Measurements from ENCODE around the gene FANCC. TPM values are rescaled to one million over a fixed set of nuclear protein-coding genes. Genes with fewer than 3 reads are reported as not detected.
"Not testable (repeated sequence)": the region's sequence is repeated elsewhere in the genome, so short reads cannot be mapped to it uniquely, and the experiment has no call there.

Gene FANCC
- total RNA-seq, 1 experiment from 2014 or later, result 13.4 TPM

DNA sequence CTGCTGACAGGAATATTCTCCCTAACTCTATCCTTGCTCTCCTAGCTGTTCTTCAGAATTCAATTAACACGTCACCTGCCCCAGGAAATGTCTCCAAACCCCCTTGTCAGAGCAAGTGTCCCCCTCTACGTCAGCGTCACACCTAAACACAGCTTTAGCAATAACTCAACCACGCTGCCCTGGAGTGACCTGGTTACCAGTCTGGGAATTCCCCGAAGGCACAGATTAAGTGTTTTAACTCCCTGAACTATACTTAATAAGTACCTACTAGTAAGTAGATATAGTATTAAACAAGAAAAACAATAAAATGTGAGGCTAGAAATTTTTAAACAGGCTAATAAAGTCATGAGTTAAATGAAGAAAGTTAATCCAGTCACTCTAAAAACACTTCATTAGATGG lies 78.4 kb downstream of the FANCC start:
- DNase-seq (ENCODE audit: low read depth), result no peak

DNA sequence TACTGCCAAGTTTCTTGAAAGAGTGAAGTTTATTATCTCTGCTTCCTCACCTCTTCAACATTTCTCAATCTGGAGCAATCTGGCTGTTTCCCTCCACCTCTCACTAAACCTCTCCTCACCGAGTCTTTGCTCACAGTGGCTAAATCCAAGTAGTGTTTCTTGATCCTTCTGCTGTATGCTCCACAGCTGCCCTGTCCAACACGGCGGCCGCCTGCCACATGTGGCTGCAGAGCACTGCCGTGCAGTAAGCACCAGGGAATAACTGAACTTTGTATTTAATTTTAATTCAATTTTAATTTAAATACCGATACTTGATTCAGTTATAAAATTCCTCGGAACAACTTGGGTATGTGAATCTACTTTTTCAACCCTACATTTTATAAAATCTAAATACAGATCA lies 80.2 kb downstream of the FANCC start:
- no peak for DNase-seq (ENCODE audit: low read depth)

DNA sequence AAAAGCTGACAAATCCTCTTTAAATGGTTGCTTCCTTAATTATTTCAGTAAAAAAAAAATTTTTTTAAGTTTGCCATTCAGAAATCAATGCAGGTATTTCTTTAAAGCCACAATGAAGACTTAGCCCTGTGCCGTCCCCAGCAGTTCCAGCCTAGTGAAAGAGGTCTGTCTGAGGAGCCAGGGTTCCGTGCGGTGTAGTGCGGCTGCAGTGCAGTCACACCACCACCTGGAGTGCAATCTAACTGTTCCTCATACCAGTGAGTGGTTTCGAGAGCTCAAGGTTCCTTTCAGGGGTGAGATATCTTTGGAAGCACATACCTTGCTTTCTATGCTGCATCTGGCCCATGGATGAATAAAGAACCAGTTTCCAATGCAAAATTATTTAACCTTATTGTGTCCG lies 87.5 kb downstream of the FANCC start:
- DNase-seq (ENCODE audit: low read depth), result no peak

DNA sequence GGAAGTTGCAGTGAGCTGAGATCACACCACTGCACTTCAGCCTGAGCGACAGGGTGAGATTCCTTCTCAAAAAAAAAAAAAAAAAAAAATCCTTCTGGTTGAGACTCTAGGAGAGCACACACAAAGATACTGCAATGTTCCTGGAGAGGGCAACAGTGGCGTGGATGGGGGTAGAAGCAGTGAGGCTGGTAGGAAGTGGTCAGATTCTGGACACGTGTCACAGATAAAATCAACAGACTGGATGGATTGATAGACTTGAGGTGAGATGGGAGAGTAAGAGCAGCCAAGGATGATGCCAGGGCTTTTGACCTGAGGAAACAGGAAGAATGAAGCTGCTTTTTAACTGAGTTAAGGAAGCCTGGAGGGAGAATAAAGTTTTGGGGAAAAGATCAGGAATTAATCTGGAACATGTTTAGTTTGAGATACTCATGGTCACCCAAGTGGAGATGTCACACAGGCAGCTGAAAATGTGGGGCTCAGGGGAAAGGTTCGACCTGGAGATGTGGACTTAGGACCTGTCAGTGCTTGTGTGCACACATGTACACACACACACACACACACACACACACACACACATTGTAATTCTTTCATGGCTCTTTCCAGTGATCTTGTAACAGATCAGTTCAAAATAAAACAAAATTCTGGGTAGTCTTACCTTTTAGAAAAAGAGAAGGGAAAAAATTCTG lies 88.1 kb downstream of the FANCC start:
- no peak for DNase-seq (ENCODE audit: low read depth)

DNA sequence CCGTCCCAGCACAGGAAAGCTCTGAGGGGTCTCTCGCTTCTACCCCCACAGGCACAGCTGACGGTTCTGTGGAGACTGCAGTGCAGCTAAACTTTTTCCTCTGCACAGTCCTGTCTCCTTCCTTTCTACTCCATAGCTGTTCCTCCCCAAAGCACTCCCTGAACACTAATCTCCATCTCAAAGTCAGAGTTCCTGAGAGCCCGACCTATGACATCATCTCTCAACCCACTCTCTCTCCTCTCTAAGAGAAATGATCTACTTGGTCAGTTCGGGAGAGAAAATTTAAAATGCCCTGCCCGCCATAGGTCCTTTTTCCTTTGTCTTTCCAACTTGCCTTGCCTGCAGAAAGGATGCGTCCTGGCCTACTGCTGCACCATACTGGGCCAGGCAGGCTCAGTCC lies 90.6 kb downstream of the FANCC start:
- DNase-seq (ENCODE audit: low read depth), result no peak

DNA sequence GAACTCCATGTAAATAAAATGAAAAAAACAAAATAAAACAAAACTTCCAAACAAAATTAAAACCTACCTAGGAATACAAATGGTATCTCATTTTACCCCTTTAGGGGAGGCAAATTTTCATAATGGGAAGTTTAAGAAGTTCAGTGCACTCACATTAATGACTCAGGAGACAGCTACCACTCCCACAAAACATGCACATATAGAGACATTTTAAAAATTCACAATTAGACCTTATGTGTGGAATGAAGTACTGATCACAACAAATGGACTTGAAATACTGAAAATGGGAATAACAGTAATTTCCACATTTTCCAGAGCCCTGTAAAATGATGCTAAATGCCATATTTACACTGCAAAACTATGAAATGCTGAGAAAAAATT lies 91.8 kb downstream of the FANCC start:
- no peak for DNase-seq (ENCODE audit: low read depth)

DNA sequence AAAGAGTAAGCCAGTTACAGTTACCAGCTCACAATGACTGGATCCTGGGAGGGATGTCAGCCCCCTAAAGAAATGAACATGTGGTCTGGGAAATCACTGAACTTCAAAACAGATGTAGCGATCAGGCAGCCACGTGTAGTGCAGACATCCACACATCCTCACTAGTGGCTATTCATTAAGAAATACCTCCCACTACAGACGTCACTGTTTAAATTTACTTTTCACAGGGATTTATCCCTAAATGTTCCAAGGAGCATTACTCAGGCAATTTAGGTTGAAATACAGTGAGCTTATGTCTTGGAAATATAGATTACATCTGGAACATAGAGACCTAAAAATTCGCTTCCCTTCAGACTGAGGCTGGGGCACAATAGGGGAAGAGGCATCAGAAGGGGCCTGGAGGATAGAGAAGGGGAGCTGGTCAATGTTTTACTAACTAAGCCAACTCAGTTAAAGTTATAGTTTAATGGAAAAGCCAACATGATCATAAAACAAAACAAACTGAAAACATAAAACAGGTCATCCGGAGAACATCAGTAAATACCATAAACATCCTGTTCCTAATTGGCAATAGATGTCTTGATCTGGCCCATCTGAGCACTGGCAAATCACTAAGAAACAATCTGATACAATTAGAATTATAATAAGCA lies 92.3 kb downstream of the FANCC start:
- DNase-seq (ENCODE audit: low read depth), result no peak

DNA sequence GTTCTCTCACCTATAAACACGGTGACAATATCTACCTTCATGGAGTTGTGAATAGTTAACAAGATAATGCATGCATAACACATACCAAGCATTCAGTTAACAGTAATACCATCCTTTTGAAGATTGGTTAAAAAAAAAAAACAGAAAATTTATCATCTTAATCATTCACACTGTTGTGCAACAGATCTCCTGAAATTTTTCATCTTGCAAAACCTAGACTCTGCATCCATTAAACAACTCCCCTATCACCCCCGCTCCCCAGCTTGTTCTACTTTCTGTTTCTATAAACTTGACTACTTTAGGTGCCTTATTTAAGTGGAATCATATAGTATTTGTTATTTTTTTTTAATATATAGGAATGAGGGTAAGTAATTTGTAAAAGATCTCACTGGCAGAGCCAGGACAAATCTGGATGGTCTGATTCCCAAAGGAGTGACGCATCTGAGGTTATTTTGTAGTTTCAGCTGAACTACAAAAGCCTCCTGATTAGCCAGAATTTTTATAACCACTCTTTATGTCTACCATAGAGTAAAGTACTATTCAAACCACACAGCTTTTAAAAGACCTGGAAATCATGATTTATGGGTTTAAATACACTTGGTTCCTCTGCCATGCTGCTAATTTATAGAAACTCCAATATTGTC lies 93.0 kb downstream of the FANCC start:
- no peak for DNase-seq (ENCODE audit: low read depth)

DNA sequence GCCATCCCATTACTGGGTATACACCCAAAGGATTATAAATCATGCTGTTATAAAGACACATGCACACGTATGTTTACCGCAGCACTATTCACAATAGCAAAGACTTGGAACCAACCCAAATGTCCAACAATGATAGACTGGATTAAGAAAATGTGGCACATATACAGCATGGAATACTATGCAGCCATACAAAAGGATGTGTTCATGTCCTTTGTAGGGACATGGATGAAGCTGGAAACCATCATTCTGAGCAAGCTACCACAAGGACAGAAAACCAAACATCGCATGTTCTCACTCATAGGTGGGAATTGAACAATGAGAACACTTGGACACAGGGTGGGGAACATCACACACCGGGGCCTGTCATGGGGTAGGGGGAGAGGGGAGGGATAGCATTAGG lies 97.2 kb downstream of the FANCC start:
- DNase-seq (ENCODE audit: low read depth), result not testable (repeated sequence)

DNA sequence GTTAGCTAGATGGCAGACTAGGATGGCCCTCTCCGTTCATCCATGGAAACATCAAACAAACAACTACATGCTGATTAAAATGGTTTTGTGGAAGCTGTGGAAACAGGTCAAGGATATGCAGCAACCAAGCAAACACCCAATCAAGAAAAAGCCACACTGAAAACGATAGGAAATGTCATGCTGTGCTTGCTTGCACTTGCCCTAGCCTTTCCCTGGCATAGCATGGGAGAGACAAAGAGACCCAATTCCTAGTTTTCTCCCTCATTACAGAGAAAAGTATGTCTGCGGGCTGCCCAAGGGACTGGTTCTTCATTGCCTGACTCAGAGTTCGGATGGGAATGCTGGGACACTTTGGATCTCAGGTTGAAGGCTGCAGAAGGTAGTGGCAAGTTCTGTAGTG lies 98.7 kb downstream of the FANCC start:
- DNase-seq (ENCODE audit: low read depth), result no peak

DNA sequence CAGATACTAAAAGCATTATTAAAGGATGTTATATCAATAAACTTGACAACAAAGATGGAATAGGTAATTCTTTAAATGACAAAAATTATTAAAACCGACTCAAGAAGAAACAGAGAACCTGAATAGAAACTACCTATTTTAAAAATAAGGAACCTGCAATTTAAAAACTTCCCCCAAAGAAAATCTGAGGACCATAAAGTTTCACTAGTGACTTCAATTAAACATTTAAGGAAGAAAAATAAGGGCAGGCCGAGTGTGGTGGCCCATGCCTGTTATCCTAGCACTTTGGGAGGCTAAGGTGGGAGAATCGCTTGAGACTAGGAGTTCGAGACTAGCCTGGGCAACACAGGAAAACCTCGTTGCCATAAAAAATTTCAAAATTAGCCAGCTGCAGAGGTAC lies 99.6 kb downstream of the FANCC start:
- DNase-seq (ENCODE audit: low read depth), result no peak

DNA sequence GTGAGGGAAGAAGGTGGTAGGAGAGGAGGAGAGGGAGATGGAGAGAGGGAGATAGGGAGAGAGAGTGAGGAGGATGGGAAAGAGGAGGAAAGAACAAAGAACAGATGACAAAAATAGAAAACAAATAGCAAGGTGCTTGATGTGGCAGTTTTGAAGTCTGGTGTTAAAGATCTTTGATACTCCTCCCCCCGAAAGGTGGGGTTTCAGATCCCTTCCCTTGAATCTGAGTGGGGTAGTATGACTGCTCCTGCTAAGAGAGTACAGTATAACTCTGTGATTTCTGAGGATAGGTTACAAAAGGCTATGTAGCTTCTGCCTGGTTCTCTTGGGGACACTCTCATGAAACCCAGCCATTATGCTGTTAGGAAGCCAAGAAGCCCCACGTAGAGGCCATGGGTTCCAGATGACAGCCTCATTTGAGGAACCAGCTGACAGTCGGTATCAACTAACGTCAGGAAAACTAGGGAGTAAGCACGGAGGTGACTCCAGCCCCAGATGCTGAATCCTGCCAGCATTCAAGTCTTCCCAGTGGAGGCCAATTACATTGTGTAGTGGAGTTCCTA lies 102.1 kb downstream of the FANCC start:
- DNase-seq (ENCODE audit: low read depth), result no peak

DNA sequence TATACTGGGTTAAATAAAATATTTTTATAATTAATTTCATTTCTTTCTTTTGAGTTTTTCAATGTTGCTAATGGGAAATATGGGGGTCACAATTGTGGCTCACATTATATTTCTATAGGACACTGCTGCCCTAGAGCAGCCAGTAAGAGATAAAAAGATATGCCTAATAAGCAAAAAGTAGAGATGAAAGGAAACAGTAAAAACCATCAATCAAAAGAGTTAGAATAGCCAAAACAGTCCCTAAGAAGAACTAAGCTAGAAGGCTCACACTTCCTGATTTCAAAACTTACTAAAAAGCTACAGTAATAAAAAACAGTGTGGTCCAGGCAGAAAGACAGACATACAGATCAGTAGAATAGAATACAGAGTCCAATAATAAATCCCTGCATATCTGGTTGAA lies 104.4 kb downstream of the FANCC start:
- no peak for DNase-seq (ENCODE audit: low read depth)

DNA sequence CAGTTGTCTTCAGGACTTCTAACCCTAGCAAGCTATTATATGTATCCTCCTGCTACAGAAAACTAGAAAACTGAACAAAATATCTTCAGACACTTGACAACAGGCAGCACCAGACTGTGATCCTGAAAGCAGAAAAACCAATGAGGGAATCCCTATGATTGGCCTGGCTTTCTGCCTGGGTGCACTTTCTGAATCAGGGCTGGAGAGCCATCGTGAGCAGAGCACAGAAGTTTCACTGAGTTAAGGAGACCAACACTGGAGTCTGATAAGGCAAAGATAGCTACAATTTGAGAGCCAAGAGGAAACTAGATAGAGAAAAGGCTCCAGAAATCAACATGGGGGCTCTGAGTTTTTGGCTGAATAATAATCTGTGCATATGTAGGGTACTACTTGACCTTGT lies 106.5 kb downstream of the FANCC start:
- DNase-seq (ENCODE audit: low read depth), result no peak

DNA sequence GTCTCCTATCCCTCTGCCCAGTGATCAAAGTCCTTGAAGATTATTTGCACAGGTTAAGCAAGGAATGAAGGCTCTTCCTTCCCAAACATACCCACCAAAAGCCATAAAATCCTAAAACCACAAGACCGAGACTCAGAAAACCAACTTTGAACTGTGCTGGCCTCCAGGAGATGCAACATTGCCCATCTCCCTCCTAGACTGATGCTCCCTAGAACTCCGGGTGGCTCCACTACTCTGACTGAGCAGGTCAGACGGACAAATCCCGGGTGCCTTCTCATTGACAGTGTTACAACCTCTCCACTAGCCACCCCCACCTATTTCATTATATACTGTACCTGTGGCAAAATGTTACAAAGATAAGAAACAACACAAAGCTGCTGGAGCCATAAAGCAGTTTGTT lies 110.1 kb downstream of the FANCC start:
- no peak for DNase-seq (ENCODE audit: low read depth)

DNA sequence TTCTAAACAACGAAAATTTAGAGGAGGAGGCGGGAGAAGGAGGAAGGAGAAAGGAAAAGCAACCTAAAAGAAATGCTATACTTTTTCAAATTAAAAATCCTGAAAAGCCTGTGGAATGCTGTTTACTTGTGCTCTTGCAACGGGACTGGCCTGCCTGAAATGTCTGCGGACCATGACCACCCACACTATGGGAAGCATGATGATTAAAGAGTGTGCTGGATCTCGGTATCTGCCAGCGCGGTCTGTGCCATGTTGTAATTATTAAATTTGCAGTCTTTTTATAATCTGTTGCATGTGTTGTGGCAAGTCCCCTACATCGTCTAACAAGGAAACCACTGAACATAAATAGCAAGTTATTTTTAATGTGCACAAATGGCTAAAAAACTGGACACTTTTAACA lies 111.4 kb downstream of the FANCC start:
- no peak for DNase-seq (ENCODE audit: low read depth)

DNA sequence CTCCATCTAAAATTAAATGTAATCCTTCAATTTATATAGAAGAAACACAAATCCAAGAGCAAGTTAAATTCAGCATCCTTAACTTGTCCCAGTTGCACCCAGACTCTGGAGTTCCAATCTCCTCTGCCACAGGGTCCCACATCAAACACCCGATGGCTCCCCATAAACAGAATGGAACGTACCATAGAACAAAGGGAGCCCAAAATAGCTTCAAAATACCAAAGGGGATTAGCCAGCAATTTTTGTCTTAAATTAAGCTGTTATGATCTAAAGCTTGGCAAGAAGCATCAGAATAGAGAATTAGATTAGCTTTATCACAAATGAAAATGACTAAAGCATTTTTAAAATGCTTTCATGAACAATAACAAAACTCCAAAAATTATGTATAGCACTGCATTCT lies 112.8 kb downstream of the FANCC start:
- DNase-seq (ENCODE audit: low read depth), result no peak

DNA sequence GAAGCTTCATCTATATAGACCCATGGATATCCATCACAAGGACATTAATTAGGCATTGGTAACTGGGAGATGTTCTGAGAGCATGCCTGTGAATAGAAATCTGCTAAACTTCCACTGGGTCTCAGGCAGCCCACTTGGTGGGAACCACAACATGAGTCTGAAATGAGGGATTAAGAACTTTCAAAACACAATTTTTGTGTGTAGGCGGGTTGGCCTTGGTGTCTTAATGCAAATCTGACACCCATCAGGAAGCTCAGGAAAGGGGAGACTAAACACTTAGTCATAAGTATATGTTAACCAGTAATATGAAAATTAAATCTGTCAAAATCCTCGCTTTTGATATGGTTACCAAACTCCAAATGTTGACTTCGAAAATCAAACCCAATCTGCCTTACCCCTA lies 113.2 kb downstream of the FANCC start:
- DNase-seq (ENCODE audit: low read depth), result no peak

DNA sequence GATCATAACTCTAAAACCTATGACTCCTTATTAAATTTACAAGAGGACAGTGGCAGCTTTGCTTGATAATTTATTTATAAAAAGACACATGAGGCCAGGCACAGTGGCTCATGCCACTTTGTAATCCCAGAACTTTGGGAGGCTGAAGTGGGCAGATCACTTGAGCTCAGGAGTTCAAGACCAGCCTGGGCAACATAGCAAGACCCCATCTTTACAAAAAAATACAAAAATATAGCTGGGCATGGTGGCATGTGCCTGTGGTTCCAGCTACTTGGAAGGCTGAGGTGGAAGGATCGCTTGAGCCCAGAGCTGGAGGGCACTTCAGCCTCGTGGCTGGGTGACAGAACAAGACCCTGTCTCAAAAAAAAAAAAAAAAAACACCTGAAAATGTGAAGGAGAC lies 114.5 kb downstream of the FANCC start:
- not testable (repeated sequence) for DNase-seq (ENCODE audit: low read depth)

DNA sequence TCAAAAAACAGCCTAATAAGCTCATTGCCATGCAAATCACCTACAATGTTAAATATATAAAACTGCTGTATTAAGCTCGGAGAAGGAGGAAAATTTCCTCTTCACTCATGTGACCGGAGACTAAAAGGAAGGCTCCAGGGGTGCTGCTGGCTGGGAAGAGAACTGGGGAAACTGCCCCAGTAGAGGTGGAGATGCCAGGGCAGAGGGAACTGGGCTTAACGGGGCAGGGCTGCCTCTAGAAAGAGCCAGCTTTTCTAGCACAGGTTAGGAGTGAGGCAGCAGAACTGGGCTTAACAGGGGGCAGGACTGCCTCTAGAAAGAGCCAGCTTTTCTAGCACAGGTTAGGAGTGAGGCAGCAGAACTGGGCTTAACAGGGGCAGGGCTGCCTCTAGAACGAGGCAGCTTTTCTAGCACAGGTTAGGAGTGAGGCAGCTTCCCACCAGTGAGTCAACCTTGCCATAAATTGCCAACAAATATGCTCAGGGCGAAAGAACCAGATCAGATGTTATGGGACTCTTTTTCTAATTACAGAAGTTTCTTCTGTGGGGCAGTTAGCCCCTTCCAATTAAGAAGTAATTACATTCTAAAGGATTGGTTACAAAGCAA lies 115.3 kb downstream of the FANCC start:
- no peak for DNase-seq (ENCODE audit: low read depth)

DNA sequence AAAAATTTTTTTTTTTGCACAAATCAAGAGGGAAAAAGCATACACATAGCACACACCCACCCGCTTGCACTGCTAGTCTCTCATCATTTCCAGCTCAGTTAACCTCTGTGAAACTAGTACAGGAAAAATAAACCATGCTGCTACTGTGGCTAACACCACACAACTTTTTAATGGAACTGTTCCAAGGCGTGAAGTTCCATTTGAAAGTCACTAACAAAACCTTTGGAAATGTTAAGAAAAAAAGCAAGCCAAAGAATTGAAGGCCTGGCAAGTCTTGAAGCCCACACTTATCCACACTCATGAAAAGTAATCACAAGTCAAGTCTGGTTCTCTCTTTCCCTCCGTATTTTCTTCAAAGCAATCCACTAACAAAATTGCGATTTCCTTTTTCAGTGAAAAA lies 116.3 kb downstream of the FANCC start:
- DNase-seq (ENCODE audit: low read depth), result no peak

DNA sequence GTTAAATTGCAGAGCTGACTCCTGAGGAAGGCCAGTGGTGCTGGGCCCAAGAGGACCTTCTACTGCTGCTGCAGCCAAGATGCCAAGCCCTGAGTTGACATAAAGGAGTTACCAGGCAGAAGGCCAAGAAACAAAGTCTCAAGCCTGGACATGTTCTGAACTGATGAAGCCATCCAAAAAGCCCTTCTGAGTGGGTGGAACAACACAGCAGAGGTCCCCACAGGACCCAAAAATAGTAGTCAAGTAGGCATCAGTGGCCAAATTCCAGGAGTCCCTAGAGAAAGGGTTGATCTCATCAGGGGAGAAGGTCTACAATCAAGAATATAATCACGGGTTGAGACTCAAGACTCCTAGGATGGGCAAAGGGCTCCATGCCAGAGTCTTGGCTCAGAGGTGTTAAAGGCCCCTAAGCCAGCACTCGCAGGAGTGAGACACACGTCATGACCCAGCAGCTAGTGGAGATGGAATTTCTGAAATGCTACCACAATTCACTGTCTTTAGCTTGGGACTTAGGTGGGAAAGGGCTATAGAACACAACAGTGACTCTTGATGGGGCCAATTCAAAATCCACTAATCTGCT lies 119.7 kb downstream of the FANCC start:
- DNase-seq (ENCODE audit: low read depth), result peak; percentile 72
